GM18526 (cell line): Measurements from ENCODE around the gene SLC5A8.

Experiments used
- POLR2A ChIP-seq: IDR thresholded peaks from 3 replicates; pipeline ENCODE4 v1.6.1; 2011; ENCODE audit not compliant: insufficient read length; ENCODE audit errors: extremely low read depth

Gene SLC5A8

GRCh38 chr12:101209319-101210302 is at the start of gene SLC5A8:
SLC5A8 (minus strand) TSS chr12:101210238; CDS start chr12:101209848, 390 bp downstream.
- TF ChIP-seq POLR2A, result no peak

- no peak for TF ChIP-seq POLR2A
These were observed 47.3 kb upstream of the SLC5A8 start for GRCh38 chr12:101257357-101257756.

- no peak for TF ChIP-seq POLR2A
These were observed 46.2 kb upstream of the SLC5A8 start for GRCh38 chr12:101256266-101256665.

- no peak for TF ChIP-seq POLR2A
These were observed 33.6 kb upstream of the SLC5A8 start for GRCh38 chr12:101243616-101244015.

- TF ChIP-seq POLR2A, result no peak
These were observed 33.0 kb upstream of the SLC5A8 start for GRCh38 chr12:101243074-101243473.

- TF ChIP-seq POLR2A, result no peak
These were observed 28.8 kb upstream of the SLC5A8 start for GRCh38 chr12:101238800-101239329.

GRCh38 chr12:101238306-101238705 is 28.3 kb upstream of the SLC5A8 start:
- TF ChIP-seq POLR2A, result no peak

GRCh38 chr12:101235686-101236085 is 25.6 kb upstream of the SLC5A8 start:
- no peak for TF ChIP-seq POLR2A

GRCh38 chr12:101231636-101232035 is 21.6 kb upstream of the SLC5A8 start:
- TF ChIP-seq POLR2A, result no peak

GRCh38 chr12:101230547-101230946 is 20.5 kb upstream of the SLC5A8 start:
- TF ChIP-seq POLR2A, result no peak

GRCh38 chr12:101229841-101230241 is 19.8 kb upstream of the SLC5A8 start:
- no peak for TF ChIP-seq POLR2A

- TF ChIP-seq POLR2A, result no peak
These were observed 11.3 kb upstream of the SLC5A8 start for GRCh38 chr12:101221301-101221700.

- no peak for TF ChIP-seq POLR2A
These were observed 6.8 kb upstream of the SLC5A8 start for GRCh38 chr12:101216810-101217209.

- TF ChIP-seq POLR2A, result no peak
These were observed 2.8 kb downstream of the SLC5A8 start for GRCh38 chr12:101207086-101207780.

- TF ChIP-seq POLR2A, result no peak
These were observed 5.3 kb downstream of the SLC5A8 start for GRCh38 chr12:101204602-101205304.
